Measurements from ENCODE around the gene GHRL.
"Not testable (repeated sequence)": the region's sequence is repeated elsewhere in the genome, so short reads cannot be mapped to it uniquely, and the experiment has no call there.

Gene GHRL

GRCh38 chr3:10272977-10273376, 19.8 kb downstream of the GHRL start:
- no peak for DNase-seq (ENCODE audit: low read depth)

- not testable (repeated sequence) for DNase-seq (ENCODE audit: low read depth)
Measured at GRCh38 chr3:10272476-10272875, 20.3 kb downstream of the GHRL start.

- DNase-seq (ENCODE audit: low read depth), result no peak
Measured at GRCh38 chr3:10269443-10269842, 23.3 kb downstream of the GHRL start.

- no peak for DNase-seq (ENCODE audit: low read depth)
Measured at GRCh38 chr3:10268930-10269329, 23.8 kb downstream of the GHRL start.

GRCh38 chr3:10268116-10268515, 24.6 kb downstream of the GHRL start:
- DNase-seq (ENCODE audit: low read depth), result no peak

- not testable (repeated sequence) for DNase-seq (ENCODE audit: low read depth)
Measured at GRCh38 chr3:10266936-10267335, 25.8 kb downstream of the GHRL start.

GRCh38 chr3:10265833-10266232, 26.9 kb downstream of the GHRL start:
- DNase-seq (ENCODE audit: low read depth), result no peak

GRCh38 chr3:10263646-10264363, 28.9 kb downstream of the GHRL start:
- peak; percentile 48 for DNase-seq (ENCODE audit: low read depth)

- no peak for DNase-seq (ENCODE audit: low read depth)
Measured at GRCh38 chr3:10262027-10262426, 30.7 kb downstream of the GHRL start.

- DNase-seq (ENCODE audit: low read depth), result no peak
Measured at GRCh38 chr3:10260211-10260701, 32.5 kb downstream of the GHRL start.

GRCh38 chr3:10259798-10260197, 32.9 kb downstream of the GHRL start:
- DNase-seq (ENCODE audit: low read depth), result no peak

GRCh38 chr3:10259036-10259435, 33.7 kb downstream of the GHRL start:
- DNase-seq (ENCODE audit: low read depth), result no peak

- no peak for DNase-seq (ENCODE audit: low read depth)
Measured at GRCh38 chr3:10255835-10256234, 36.9 kb downstream of the GHRL start.

- DNase-seq (ENCODE audit: low read depth), result no peak
Measured at GRCh38 chr3:10253731-10254130, 39.0 kb downstream of the GHRL start.

- no peak for DNase-seq (ENCODE audit: low read depth)
Measured at GRCh38 chr3:10251006-10251405, 41.7 kb downstream of the GHRL start.

GRCh38 chr3:10249833-10250232, 42.9 kb downstream of the GHRL start:
- DNase-seq (ENCODE audit: low read depth), result no peak

- peak; percentile 28 for DNase-seq (ENCODE audit: low read depth)
Measured at GRCh38 chr3:10248984-10249748, 43.6 kb downstream of the GHRL start.

GRCh38 chr3:10248184-10248983, 44.4 kb downstream of the GHRL start, which contains the start of gene TATDN2:
TSS of gene TATDN2 (plus strand) at chr3:10248459. CDS start at chr3:10249201, 742 bp downstream.
- peak; percentile 89 for DNase-seq (ENCODE audit: low read depth)

GRCh38 chr3:10247679-10248183, 45.0 kb downstream of the GHRL start:
- DNase-seq (ENCODE audit: low read depth), result no peak

GRCh38 chr3:10245081-10245712, 47.5 kb downstream of the GHRL start:
- DNase-seq (ENCODE audit: low read depth), result no peak

GRCh38 chr3:10244009-10244408, 48.7 kb downstream of the GHRL start:
- no peak for DNase-seq (ENCODE audit: low read depth)
